GM19372 (cell line): ENCODE measurements around the gene ARHGEF3.

ENCODE experiments used
- ATAC-seq: cut with Tn5 transposase; IDR thresholded peaks from one replicate; pipeline ENCODE4 v1.9.1; 2021; ENCODE audit warnings: mild to moderate bottlenecking, low read depth, moderate library complexity; ENCODE audit not compliant: unreplicated experiment

ARHGEF3 gene

GRCh38 chr3:56823421-56823926 lies 21.7 kb upstream of the ARHGEF3 start:
- ATAC-seq, result no peak

GRCh38 chr3:56822501-56822900 lies 20.8 kb upstream of the ARHGEF3 start:
- no peak for ATAC-seq

GRCh38 chr3:56819016-56819809 lies 17.5 kb upstream of the ARHGEF3 start:
- ATAC-seq, result no peak

- ATAC-seq, result no peak
Measured at GRCh38 chr3:56818156-56818985, 16.6 kb upstream of the ARHGEF3 start.

GRCh38 chr3:56817646-56818045 lies 15.9 kb upstream of the ARHGEF3 start:
- ATAC-seq, result no peak

GRCh38 chr3:56816061-56816460 lies 14.3 kb upstream of the ARHGEF3 start:
- no peak for ATAC-seq

GRCh38 chr3:56815589-56815988 lies 13.8 kb upstream of the ARHGEF3 start:
- no peak for ATAC-seq

- no peak for ATAC-seq
Measured at GRCh38 chr3:56813653-56813960, 11.9 kb upstream of the ARHGEF3 start.

- no peak for ATAC-seq
Measured at GRCh38 chr3:56812754-56813652, 11.3 kb upstream of the ARHGEF3 start.

GRCh38 chr3:56811546-56812202 lies 9.9 kb upstream of the ARHGEF3 start:
- ATAC-seq, result no peak

- ATAC-seq, result no peak
Measured at GRCh38 chr3:56810577-56811545, 9.1 kb upstream of the ARHGEF3 start.

- ATAC-seq, result no peak
Measured at GRCh38 chr3:56806407-56806806, 4.7 kb upstream of the ARHGEF3 start.

- ATAC-seq, result no peak
Measured at GRCh38 chr3:56802790-56803189, 1.0 kb upstream of the ARHGEF3 start.

GRCh38 chr3:56802378-56802745 lies 613 bp upstream of the ARHGEF3 start:
- no peak for ATAC-seq

GRCh38 chr3:56800832-56801661 lies 702 bp downstream of the ARHGEF3 start:
- ATAC-seq, result peak; percentile 2

GRCh38 chr3:56800130-56800831 lies 1.5 kb downstream of the ARHGEF3 start:
- ATAC-seq, result peak; percentile 37

GRCh38 chr3:56799251-56799882 lies 2.4 kb downstream of the ARHGEF3 start:
- ATAC-seq, result no peak
